Panc1 (cell line): Measurements from ENCODE around the gene FYN. TPM values are rescaled to one million over a fixed set of nuclear protein-coding genes. Genes with fewer than 3 reads are reported as not detected.

ENCODE experiments used
- ATAC-seq: fragments of 200-7000 bp; cut with Tn5 transposase; 2 replicates; pipeline ENCODE4 v1.9.1; 2020; ENCODE audit warnings: mild to moderate bottlenecking, moderate library complexity
- BruUV-seq: library from RNA; stranded (reverse); fragments of 400-500 nt; replicated peaks from 2 replicates; lab custom pipeline; 2021; lab: Mats Ljungman, UMichigan
- CTCF ChIA-PET: fragments of 300-600 bp; sonication (Branson Sonifier 250); formaldehyde crosslinking; loops from one replicate; lab custom pipeline; 2022; ENCODE audit warnings: antibody characterized with exemption; lab: Charles Lee
- POLR2A ChIA-PET: fragments of 300-600 bp; sonication (Branson Sonifier 250); formaldehyde crosslinking; loops from one replicate; lab custom pipeline; 2022; ENCODE audit warnings: antibody characterized with exemption; lab: Charles Lee
- DNase-seq: peaks from one replicate; pipeline ENCODE4 v3.0.0-alpha.2; 2010; ENCODE audit warnings: low read depth, low spot score
- H3K27ac ChIP-seq: 2 replicates; pipeline ENCODE4 v1.5.1; 2011; ENCODE audit warnings: mild to moderate bottlenecking, low read length, inconsistent platforms
- H3K27me3 ChIP-seq: fragments of 200-500 bp; sonication (Bioruptor generic); 2 replicates; pipeline ENCODE4 v1.6.0; 2014; ENCODE audit warnings: low read length, inconsistent platforms; ENCODE audit not compliant: control insufficient read depth, insufficient read depth
- H3K36me3 ChIP-seq: fragments of 200-500 bp; sonication (Bioruptor generic); 2 replicates; pipeline ENCODE4 v1.5.1; 2014; ENCODE audit warnings: inconsistent platforms, mild to moderate bottlenecking, low read length, moderate library complexity; ENCODE audit not compliant: control insufficient read depth, insufficient read depth
- H3K4me1 ChIP-seq: 2 replicates; pipeline ENCODE4 v1.5.1; 2011; ENCODE audit warnings: inconsistent platforms, mild to moderate bottlenecking, low read length, moderate library complexity; ENCODE audit not compliant: control insufficient read depth, insufficient read depth
- H3K4me3 ChIP-seq, 2 experiments: 2 replicates each; pipeline ENCODE4 v1.5.1; 2011 to 2012; ENCODE audit warnings: low read depth in 2 of 2, low read length in 2 of 2, mild to moderate bottlenecking in 2 of 2, inconsistent platforms in 1 of 2, moderate library complexity in 1 of 2
- H3K9me3 ChIP-seq: fragments of 200-500 bp; sonication (Bioruptor generic); 2 replicates; pipeline ENCODE4 v1.5.1; 2014; ENCODE audit warnings: low read depth, mild to moderate bottlenecking, inconsistent platforms, low read length, moderate library complexity; ENCODE audit not compliant: control insufficient read depth, insufficient read depth
- POLR2AphosphoS5 ChIP-seq: IDR thresholded peaks from 2 replicates; pipeline ENCODE4 v1.6.1; 2012; ENCODE audit warnings: mild to moderate bottlenecking, low read depth, low read length, moderate library complexity
- SIN3A ChIP-seq: IDR thresholded peaks from 2 replicates; pipeline ENCODE4 v1.6.1; 2012; ENCODE audit warnings: low read depth, mild to moderate bottlenecking, low read length, moderate library complexity, borderline replicate concordance; ENCODE audit not compliant: insufficient read depth
- TCF7L2 ChIP-seq: IDR thresholded peaks from 2 replicates; pipeline ENCODE4 v1.6.1; 2011; ENCODE audit warnings: mild to moderate bottlenecking, low read depth, low read length, inconsistent platforms
- in situ Hi-C: cut with HindIII; loops from 2 replicates; pipeline ENCODE4 v1.10.0; 2016; ENCODE audit warnings: low sequenced_read_pairs, low pct_unique_long_range_greater_than_20kb
- intact Hi-C: fragments of 100-400 bp; cut with micrococcal nuclease; formaldehyde crosslinking; loops from one replicate; pipeline ENCODE4 v1.10.0; 2022; ENCODE audit not compliant: unreplicated experiment
- total RNA-seq: library from RNA; stranded (reverse); gene quantifications from one replicate; pipeline ENCODE4 v1.2.1, GENCODE V29; 2021; ENCODE audit not compliant: unreplicated experiment
- TF ChIP-seq, protein P1 (sequence below), 2 experiments: IDR thresholded peaks; 2 replicates each; pipeline ENCODE4 v1.6.1; 2011 to 2012; ENCODE audit warnings: low read depth in 2 of 2, control low read depth in 1 of 2, low read length in 1 of 2, mild to moderate bottlenecking in 1 of 2, moderate library complexity in 1 of 2; ENCODE audit not compliant: insufficient read depth in 1 of 2
- TF ChIP-seq, protein P2 (sequence below): fragments of 450-650 bp; IDR thresholded peaks from 2 replicates; pipeline ENCODE4 v1.5.1; 2017; ENCODE audit warnings: mild to moderate bottlenecking

Gene FYN
- total RNA-seq, 1 experiment from 2014 or later, result 4.2 TPM

DNA sequence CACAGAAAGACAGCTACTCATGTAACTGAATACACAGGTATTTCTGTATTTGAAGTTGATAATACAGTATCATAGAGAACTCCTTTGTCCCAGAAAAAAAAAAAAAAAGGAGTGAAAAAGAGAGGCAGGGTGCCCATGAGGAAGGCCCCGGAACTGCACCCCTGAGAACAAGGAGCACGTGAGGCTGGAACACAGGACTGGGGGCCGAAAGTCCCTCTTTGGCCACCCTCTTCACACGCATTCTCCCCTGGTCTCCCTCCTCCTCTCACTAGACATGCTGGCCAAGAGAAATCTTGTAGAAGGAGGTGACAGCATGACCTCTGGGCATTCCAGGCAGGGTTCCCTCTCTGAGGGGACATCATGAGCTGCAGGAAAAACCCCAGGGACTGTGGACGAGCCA is 204.8 kb downstream of the FYN start:
- in situ Hi-C loops (no loop called here), intact Hi-C loops (no loop called here)
- ChIA-PET POLR2A (no interaction called here), CTCF (interaction anchor here (0.6 to 0.7 kb wide), 2 partner anchors 9 to 58 kb away, joined by 5 read pairs; no protein-coding TSS in a partner anchor)
- DNase-seq, result no peak
- Histone ChIP-seq H3K4me1 (no peaks in the 10 kb centered on the region), H3K27me3 (peaks cover 4% of the 10 kb centered on the region), H3K27ac (no peak overlapping the region), H3K9me3 (no peaks in the 10 kb centered on the region), H3K36me3 (no peaks in the 10 kb centered on the region), H3K4me3 (no peak overlapping the region)
- no peak for ATAC-seq
- no TSS peak for BruUV-seq
- no peak for TF ChIP-seq POLR2AphosphoS5
- TF ChIP-seq, protein P1, sequence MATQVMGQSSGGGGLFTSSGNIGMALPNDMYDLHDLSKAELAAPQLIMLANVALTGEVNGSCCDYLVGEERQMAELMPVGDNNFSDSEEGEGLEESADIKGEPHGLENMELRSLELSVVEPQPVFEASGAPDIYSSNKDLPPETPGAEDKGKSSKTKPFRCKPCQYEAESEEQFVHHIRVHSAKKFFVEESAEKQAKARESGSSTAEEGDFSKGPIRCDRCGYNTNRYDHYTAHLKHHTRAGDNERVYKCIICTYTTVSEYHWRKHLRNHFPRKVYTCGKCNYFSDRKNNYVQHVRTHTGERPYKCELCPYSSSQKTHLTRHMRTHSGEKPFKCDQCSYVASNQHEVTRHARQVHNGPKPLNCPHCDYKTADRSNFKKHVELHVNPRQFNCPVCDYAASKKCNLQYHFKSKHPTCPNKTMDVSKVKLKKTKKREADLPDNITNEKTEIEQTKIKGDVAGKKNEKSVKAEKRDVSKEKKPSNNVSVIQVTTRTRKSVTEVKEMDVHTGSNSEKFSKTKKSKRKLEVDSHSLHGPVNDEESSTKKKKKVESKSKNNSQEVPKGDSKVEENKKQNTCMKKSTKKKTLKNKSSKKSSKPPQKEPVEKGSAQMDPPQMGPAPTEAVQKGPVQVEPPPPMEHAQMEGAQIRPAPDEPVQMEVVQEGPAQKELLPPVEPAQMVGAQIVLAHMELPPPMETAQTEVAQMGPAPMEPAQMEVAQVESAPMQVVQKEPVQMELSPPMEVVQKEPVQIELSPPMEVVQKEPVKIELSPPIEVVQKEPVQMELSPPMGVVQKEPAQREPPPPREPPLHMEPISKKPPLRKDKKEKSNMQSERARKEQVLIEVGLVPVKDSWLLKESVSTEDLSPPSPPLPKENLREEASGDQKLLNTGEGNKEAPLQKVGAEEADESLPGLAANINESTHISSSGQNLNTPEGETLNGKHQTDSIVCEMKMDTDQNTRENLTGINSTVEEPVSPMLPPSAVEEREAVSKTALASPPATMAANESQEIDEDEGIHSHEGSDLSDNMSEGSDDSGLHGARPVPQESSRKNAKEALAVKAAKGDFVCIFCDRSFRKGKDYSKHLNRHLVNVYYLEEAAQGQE (IDR thresholded peaks at IDR 0.05; ENCODE audit: insufficient read depth in 1 of 2, low read depth in 2 of 2, low read length in 1 of 2), result no peak
- TF ChIP-seq SIN3A, result no peak
- TF ChIP-seq, protein P2, sequence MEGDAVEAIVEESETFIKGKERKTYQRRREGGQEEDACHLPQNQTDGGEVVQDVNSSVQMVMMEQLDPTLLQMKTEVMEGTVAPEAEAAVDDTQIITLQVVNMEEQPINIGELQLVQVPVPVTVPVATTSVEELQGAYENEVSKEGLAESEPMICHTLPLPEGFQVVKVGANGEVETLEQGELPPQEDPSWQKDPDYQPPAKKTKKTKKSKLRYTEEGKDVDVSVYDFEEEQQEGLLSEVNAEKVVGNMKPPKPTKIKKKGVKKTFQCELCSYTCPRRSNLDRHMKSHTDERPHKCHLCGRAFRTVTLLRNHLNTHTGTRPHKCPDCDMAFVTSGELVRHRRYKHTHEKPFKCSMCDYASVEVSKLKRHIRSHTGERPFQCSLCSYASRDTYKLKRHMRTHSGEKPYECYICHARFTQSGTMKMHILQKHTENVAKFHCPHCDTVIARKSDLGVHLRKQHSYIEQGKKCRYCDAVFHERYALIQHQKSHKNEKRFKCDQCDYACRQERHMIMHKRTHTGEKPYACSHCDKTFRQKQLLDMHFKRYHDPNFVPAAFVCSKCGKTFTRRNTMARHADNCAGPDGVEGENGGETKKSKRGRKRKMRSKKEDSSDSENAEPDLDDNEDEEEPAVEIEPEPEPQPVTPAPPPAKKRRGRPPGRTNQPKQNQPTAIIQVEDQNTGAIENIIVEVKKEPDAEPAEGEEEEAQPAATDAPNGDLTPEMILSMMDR, result no peak
- no peak for TF ChIP-seq TCF7L2

DNA sequence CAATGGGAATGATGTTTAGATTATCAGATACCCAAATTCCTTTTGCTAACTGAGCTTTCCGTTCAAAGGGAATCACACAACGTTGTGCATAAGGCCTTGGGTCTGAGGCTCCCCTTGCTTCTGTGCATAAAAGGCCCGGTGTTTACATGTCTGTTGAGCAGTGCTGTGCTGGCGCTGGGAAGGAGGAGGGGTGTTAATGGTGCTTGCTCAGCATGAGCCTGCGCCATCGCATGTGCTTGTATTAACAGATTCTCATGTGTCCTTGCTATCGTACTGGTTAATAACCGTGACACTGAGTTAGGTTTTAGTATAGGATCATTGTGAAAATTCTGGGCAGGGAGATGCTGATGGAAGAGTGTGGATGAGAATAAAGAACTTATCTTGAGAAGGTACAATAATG is 205.3 kb downstream of the FYN start:
- in situ Hi-C loops, result no loop called here

More for the DNA sequence above, 205.3 kb downstream of the FYN start:
- Histone ChIP-seq H3K36me3 (no peaks in the 10 kb centered on the region), H3K27me3 (peaks cover 4% of the 10 kb centered on the region), H3K9me3 (no peaks in the 10 kb centered on the region), H3K27ac (no peak overlapping the region), H3K4me1 (peaks cover 3% of the 10 kb centered on the region; the same call in 1 of the 2 replicates), H3K4me3 (no peak overlapping the region)
- ChIA-PET CTCF (interaction anchor here (0.6 to 0.7 kb wide), 3 partner anchors 9 to 57 kb away, joined by 3 to 5 read pairs (median 5); no protein-coding TSS in a partner anchor), POLR2A (no interaction called here)
- no peak for DNase-seq
- ATAC-seq, result no peak
- intact Hi-C loops, result no loop called here
- TF ChIP-seq, protein P2, result no peak
- no peak for TF ChIP-seq SIN3A
- TF ChIP-seq, protein P1 (IDR thresholded peaks at IDR 0.05; ENCODE audit: insufficient read depth in 1 of 2, low read depth in 2 of 2, low read length in 1 of 2), result no peak
- TF ChIP-seq POLR2AphosphoS5, result no peak
- no peak for TF ChIP-seq TCF7L2
- no TSS peak for BruUV-seq
